ENCODE measurements around the gene WSCD1. TPM values are rescaled to one million over a fixed set of nuclear protein-coding genes. Genes with fewer than 3 reads are reported as not detected.

Gene WSCD1
- polyA plus RNA-seq, 1 donor (not counting 4 experiments of a cell fraction or from before 2014, with no cell fraction given) = not detected

- H3K9ac ChIP-seq (ENCODE audit: control insufficient read depth, extremely low read depth, insufficient read depth, low read length) = no peak overlapping the region
- dilution Hi-C loops (cut with MboI; ENCODE audit: extremely low pct_ligation_motif_present, low sequenced_read_pairs) = no loop called here
- H3K27me3 ChIP-seq (ENCODE audit: control insufficient read depth, extremely low read depth, insufficient read depth, low read length) = peaks cover 49% of the 10 kb centered on the region
- H3K27ac ChIP-seq (ENCODE audit: control insufficient read depth, insufficient read depth, low read length) = no peak overlapping the region
- no peak overlapping the region for H3K4me2 ChIP-seq (ENCODE audit: control insufficient read depth, extremely low read depth, insufficient read depth, low read depth, low read length)
- H2AFZ ChIP-seq (ENCODE audit: control insufficient read depth, low read length) = no peak overlapping the region
- H3K79me2 ChIP-seq (ENCODE audit: control insufficient read depth, insufficient read depth, low read length) = no peaks in the 10 kb centered on the region
- H3K9me3 ChIP-seq (ENCODE audit: control insufficient read depth, low read depth, low read length) = no peaks in the 10 kb centered on the region
- no peaks in the 10 kb centered on the region for H3K9me1 ChIP-seq (ENCODE audit: control insufficient read depth, extremely low read depth, insufficient read depth, low read length)
- no peaks in the 10 kb centered on the region for H4K20me1 ChIP-seq (ENCODE audit: control insufficient read depth, extremely low read depth, insufficient read depth, low read length)
- no peak for FAIRE-seq
- no peaks in the 10 kb centered on the region for H3K36me3 ChIP-seq (ENCODE audit: control insufficient read depth in 2 of 2, extremely low read depth in 1 of 2, insufficient read depth in 2 of 2, low read length in 2 of 2)
- no peak for TF ChIP-seq EZH2 (IDR thresholded peaks at IDR 0.05; ENCODE audit: low read length)
- no peak for TF ChIP-seq CTCF (optimal IDR thresholded peaks at IDR 0.05 in 1 of 3, IDR thresholded peaks at IDR 0.05 in 1 of 3, conservative IDR thresholded peaks at IDR 0.05 in 1 of 3; ENCODE audit: extremely low read depth in 1 of 3, insufficient read depth in 2 of 3, low read length in 3 of 3)
- DNase-seq (ENCODE audit: low read depth, low spot score) = no peak
- no peak overlapping the region for H3K4me3 ChIP-seq (ENCODE audit: control insufficient read depth in 2 of 3, extremely low read depth in 1 of 3, insufficient read depth in 2 of 3, low read depth in 1 of 3, low read length in 3 of 3)
- no peaks in the 10 kb centered on the region for H3K4me1 ChIP-seq (ENCODE audit: control insufficient read depth, extremely low read depth, insufficient read depth, low read length)
Observed at GRCh38 chr17:6072157-6072556, 2.0 kb downstream of the WSCD1 start.

GRCh38 chr17:6072611-6073010, 2.4 kb downstream of the WSCD1 start:
- TF ChIP-seq CTCF (optimal IDR thresholded peaks at IDR 0.05 in 1 of 3, IDR thresholded peaks at IDR 0.05 in 1 of 3, conservative IDR thresholded peaks at IDR 0.05 in 1 of 3; ENCODE audit: extremely low read depth in 1 of 3, insufficient read depth in 2 of 3, low read length in 3 of 3) (no peak), EZH2 (IDR thresholded peaks at IDR 0.05; ENCODE audit: low read length) (no peak)
- no peak for DNase-seq (ENCODE audit: low read depth, low spot score)
- Histone ChIP-seq H3K9me3 (ENCODE audit: control insufficient read depth, low read depth, low read length) (no peaks in the 10 kb centered on the region), H3K27me3 (ENCODE audit: control insufficient read depth, extremely low read depth, insufficient read depth, low read length) (peaks cover 49% of the 10 kb centered on the region), H3K4me1 (ENCODE audit: control insufficient read depth, extremely low read depth, insufficient read depth, low read length) (no peaks in the 10 kb centered on the region), H3K4me3 (ENCODE audit: control insufficient read depth in 2 of 3, extremely low read depth in 1 of 3, insufficient read depth in 2 of 3, low read depth in 1 of 3, low read length in 3 of 3) (no peak overlapping the region), H3K9ac (ENCODE audit: control insufficient read depth, extremely low read depth, insufficient read depth, low read length) (no peak overlapping the region), H2AFZ (ENCODE audit: control insufficient read depth, low read length) (no peak overlapping the region), H3K36me3 (ENCODE audit: control insufficient read depth in 2 of 2, extremely low read depth in 1 of 2, insufficient read depth in 2 of 2, low read length in 2 of 2) (no peaks in the 10 kb centered on the region), H3K27ac (ENCODE audit: control insufficient read depth, insufficient read depth, low read length) (no peak overlapping the region), H3K79me2 (ENCODE audit: control insufficient read depth, insufficient read depth, low read length) (no peaks in the 10 kb centered on the region), H3K4me2 (ENCODE audit: control insufficient read depth, extremely low read depth, insufficient read depth, low read depth, low read length) (no peak overlapping the region), H4K20me1 (ENCODE audit: control insufficient read depth, extremely low read depth, insufficient read depth, low read length) (no peaks in the 10 kb centered on the region), H3K9me1 (ENCODE audit: control insufficient read depth, extremely low read depth, insufficient read depth, low read length) (no peaks in the 10 kb centered on the region)
- FAIRE-seq = no peak
- dilution Hi-C loops (cut with MboI; ENCODE audit: extremely low pct_ligation_motif_present, low sequenced_read_pairs) = no loop called here
